ENCODE results near the gene SAMD14. TPM values are rescaled to one million over a fixed set of nuclear protein-coding genes. Genes with fewer than 3 reads are reported as not detected.

Gene SAMD14
- total RNA-seq, 1 experiment from 2014 or later, result 5.9 TPM

- TF ChIP-seq, protein P1, sequence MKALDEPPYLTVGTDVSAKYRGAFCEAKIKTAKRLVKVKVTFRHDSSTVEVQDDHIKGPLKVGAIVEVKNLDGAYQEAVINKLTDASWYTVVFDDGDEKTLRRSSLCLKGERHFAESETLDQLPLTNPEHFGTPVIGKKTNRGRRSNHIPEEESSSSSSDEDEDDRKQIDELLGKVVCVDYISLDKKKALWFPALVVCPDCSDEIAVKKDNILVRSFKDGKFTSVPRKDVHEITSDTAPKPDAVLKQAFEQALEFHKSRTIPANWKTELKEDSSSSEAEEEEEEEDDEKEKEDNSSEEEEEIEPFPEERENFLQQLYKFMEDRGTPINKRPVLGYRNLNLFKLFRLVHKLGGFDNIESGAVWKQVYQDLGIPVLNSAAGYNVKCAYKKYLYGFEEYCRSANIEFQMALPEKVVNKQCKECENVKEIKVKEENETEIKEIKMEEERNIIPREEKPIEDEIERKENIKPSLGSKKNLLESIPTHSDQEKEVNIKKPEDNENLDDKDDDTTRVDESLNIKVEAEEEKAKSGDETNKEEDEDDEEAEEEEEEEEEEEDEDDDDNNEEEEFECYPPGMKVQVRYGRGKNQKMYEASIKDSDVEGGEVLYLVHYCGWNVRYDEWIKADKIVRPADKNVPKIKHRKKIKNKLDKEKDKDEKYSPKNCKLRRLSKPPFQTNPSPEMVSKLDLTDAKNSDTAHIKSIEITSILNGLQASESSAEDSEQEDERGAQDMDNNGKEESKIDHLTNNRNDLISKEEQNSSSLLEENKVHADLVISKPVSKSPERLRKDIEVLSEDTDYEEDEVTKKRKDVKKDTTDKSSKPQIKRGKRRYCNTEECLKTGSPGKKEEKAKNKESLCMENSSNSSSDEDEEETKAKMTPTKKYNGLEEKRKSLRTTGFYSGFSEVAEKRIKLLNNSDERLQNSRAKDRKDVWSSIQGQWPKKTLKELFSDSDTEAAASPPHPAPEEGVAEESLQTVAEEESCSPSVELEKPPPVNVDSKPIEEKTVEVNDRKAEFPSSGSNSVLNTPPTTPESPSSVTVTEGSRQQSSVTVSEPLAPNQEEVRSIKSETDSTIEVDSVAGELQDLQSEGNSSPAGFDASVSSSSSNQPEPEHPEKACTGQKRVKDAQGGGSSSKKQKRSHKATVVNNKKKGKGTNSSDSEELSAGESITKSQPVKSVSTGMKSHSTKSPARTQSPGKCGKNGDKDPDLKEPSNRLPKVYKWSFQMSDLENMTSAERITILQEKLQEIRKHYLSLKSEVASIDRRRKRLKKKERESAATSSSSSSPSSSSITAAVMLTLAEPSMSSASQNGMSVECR (CRISPR knock-in tag; IDR thresholded peaks at IDR 0.05; ENCODE audit: borderline replicate concordance), result no peak
- TF ChIP-seq ZNF532 (CRISPR knock-in tag; IDR thresholded peaks at IDR 0.05; ENCODE audit: borderline replicate concordance) (no peak), HMGXB4 (CRISPR knock-in tag; IDR thresholded peaks at IDR 0.05) (no peak), EMX1 (CRISPR knock-in tag; IDR thresholded peaks at IDR 0.05) (no peak)
Observed at GRCh38 chr17:50157891-50158290, 27.9 kb upstream of the SAMD14 start (continued).

GRCh38 chr17:50155115-50155819 is 25.3 kb upstream of the SAMD14 start:
- POLR2A ChIA-PET, result no interaction called here
- H3K27ac Mint-ChIP-seq, result no peak overlapping the region
- TF ChIP-seq EMX1 (CRISPR knock-in tag; IDR thresholded peaks at IDR 0.05) (no peak), JUN (CRISPR knock-in tag; IDR thresholded peaks at IDR 0.05) (no peak), FOXJ3 (CRISPR knock-in tag; IDR thresholded peaks at IDR 0.05; ENCODE audit: borderline replicate concordance) (no peak), TCF7 (CRISPR knock-in tag; IDR thresholded peaks at IDR 0.05; ENCODE audit: low read depth) (no peak), ZBTB43 (CRISPR knock-in tag; IDR thresholded peaks at IDR 0.05) (no peak), SOX15 (CRISPR knock-in tag; IDR thresholded peaks at IDR 0.05) (no peak), ZNF263 (CRISPR knock-in tag; IDR thresholded peaks at IDR 0.05; ENCODE audit: low read depth) (no peak), ZNF425 (CRISPR knock-in tag; conservative IDR thresholded peaks at IDR 0.05) (no peak), FOXP4 (CRISPR knock-in tag; IDR thresholded peaks at IDR 0.05) (no peak)
- TF ChIP-seq, protein P2, sequence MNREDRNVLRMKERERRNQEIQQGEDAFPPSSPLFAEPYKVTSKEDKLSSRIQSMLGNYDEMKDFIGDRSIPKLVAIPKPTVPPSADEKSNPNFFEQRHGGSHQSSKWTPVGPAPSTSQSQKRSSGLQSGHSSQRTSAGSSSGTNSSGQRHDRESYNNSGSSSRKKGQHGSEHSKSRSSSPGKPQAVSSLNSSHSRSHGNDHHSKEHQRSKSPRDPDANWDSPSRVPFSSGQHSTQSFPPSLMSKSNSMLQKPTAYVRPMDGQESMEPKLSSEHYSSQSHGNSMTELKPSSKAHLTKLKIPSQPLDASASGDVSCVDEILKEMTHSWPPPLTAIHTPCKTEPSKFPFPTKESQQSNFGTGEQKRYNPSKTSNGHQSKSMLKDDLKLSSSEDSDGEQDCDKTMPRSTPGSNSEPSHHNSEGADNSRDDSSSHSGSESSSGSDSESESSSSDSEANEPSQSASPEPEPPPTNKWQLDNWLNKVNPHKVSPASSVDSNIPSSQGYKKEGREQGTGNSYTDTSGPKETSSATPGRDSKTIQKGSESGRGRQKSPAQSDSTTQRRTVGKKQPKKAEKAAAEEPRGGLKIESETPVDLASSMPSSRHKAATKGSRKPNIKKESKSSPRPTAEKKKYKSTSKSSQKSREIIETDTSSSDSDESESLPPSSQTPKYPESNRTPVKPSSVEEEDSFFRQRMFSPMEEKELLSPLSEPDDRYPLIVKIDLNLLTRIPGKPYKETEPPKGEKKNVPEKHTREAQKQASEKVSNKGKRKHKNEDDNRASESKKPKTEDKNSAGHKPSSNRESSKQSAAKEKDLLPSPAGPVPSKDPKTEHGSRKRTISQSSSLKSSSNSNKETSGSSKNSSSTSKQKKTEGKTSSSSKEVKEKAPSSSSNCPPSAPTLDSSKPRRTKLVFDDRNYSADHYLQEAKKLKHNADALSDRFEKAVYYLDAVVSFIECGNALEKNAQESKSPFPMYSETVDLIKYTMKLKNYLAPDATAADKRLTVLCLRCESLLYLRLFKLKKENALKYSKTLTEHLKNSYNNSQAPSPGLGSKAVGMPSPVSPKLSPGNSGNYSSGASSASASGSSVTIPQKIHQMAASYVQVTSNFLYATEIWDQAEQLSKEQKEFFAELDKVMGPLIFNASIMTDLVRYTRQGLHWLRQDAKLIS (CRISPR knock-in tag; IDR thresholded peaks at IDR 0.05; ENCODE audit: borderline replicate concordance), result no peak

More at GRCh38 chr17:50155115-50155819, 25.3 kb upstream of the SAMD14 start:
- Mint-ChIP-seq H3K27me3 (ENCODE audit: low read depth) (peaks cover 11% of the 10 kb centered on the region), H3K36me3 (no peaks in the 10 kb centered on the region), H3K4me3 (no peak overlapping the region), H3K9me3 (no peaks in the 10 kb centered on the region), H3K4me1 (peaks cover 15% of the 10 kb centered on the region)
- DNase-seq (ENCODE audit: low spot score), result no peak
- ATAC-seq, result no peak
- CTCF ChIA-PET, result interaction anchor here (0.6 to 3.0 kb wide), 3 partner anchors 14 to 75 kb away, joined by 3 to 10 read pairs (median 3); no protein-coding TSS in a partner anchor

All from WTC11 (cell line).